IMR-90 (cell line): ENCODE measurements around the gene KIRREL1.

ENCODE experiments used
- CEBPB ChIP-seq: IDR thresholded peaks from 2 replicates; pipeline ENCODE4 v1.6.1; 2012; ENCODE audit warnings: low read depth, low read length, improper control_type of control experiment
- POLR2A ChIP-seq: IDR thresholded peaks from 2 replicates; pipeline ENCODE4 v1.6.1; 2012; ENCODE audit warnings: mild to moderate bottlenecking, low read depth, low read length
- RFX5 ChIP-seq: IDR thresholded peaks from 2 replicates; pipeline ENCODE4 v1.8.0; 2012; ENCODE audit warnings: low read depth, mild to moderate bottlenecking, low read length, moderate library complexity
- TF ChIP-seq, protein P1 (sequence below): conservative IDR thresholded peaks from 2 replicates; pipeline ENCODE4 v1.5.1; 2012; ENCODE audit warnings: mild to moderate bottlenecking, low read depth, low read length, improper control_type of control experiment

DNA sequence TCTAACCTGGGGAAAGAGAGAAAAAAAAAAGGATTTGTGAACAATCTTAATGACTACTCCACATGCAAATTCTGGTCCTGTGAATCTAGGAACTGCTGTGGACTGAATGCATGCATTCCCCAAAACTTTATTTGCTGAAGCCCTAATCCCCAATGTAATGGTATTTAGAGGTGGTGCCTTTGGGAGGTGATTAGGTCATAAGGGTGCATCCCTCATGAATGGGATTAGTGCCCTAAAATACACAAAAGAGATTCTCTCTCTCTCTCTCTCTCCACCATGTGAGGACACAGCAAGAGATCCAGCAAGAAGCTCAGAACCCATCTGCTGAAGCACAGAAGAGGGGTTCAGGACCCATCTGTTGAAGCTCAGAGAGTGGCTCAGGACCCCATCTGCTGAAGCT lies 26.2 kb upstream of the KIRREL1 start:
- TF ChIP-seq, protein P1, sequence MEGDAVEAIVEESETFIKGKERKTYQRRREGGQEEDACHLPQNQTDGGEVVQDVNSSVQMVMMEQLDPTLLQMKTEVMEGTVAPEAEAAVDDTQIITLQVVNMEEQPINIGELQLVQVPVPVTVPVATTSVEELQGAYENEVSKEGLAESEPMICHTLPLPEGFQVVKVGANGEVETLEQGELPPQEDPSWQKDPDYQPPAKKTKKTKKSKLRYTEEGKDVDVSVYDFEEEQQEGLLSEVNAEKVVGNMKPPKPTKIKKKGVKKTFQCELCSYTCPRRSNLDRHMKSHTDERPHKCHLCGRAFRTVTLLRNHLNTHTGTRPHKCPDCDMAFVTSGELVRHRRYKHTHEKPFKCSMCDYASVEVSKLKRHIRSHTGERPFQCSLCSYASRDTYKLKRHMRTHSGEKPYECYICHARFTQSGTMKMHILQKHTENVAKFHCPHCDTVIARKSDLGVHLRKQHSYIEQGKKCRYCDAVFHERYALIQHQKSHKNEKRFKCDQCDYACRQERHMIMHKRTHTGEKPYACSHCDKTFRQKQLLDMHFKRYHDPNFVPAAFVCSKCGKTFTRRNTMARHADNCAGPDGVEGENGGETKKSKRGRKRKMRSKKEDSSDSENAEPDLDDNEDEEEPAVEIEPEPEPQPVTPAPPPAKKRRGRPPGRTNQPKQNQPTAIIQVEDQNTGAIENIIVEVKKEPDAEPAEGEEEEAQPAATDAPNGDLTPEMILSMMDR: no peak
- TF ChIP-seq RFX5 (no peak), CEBPB (no peak), POLR2A (no peak)
